Peyer's patch (tissue), 4 donors: ENCODE measurements around the gene PSMD2. TPM values are rescaled to one million over a fixed set of nuclear protein-coding genes. Genes with fewer than 3 reads are reported as not detected.

Experiments used
- DNase-seq, 3 donors: peaks; one replicate each; pipeline ENCODE4 v3.0.0-alpha.2; 2017 to 2019
- H3K27ac ChIP-seq, 4 donors: fragments of 200-600 bp; sonication (generic); one replicate each; pipeline ENCODE4 v1.5.1; 2016 to 2019
- H3K27me3 ChIP-seq, 2 donors: fragments of 200-600 bp; sonication (generic); one replicate each; pipeline ENCODE4 v1.5.1; 2019
- H3K36me3 ChIP-seq, 3 donors: fragments of 200-600 bp; sonication (generic); one replicate each; pipeline ENCODE4 v1.5.1; 2016 to 2019
- H3K4me1 ChIP-seq, 4 donors: fragments of 200-600 bp; sonication (generic); one replicate each; pipeline ENCODE4 v1.5.1; 2016 to 2019
- H3K4me3 ChIP-seq, 4 donors: fragments of 200-600 bp; sonication (generic); 1 replicate in 3 of 4; 2 replicates in 1 of 4; pipeline ENCODE4 v1.5.1; 2016 to 2019; ENCODE audit warnings: mild to moderate bottlenecking in 1 of 4
- H3K9me3 ChIP-seq, 4 donors: fragments of 200-600 bp; sonication (generic); one replicate each; pipeline ENCODE4 v1.5.1; 2016 to 2019; ENCODE audit warnings: mild to moderate bottlenecking in 1 of 4
- POLR2A ChIP-seq, 2 donors: fragments of 450-650 bp; IDR thresholded peaks; one replicate each; pipeline ENCODE4 v1.5.1; 2017; ENCODE audit warnings: antibody characterized with exemption in 2 of 2, mild to moderate bottlenecking in 2 of 2, moderate library complexity in 2 of 2
- total RNA-seq, 4 donors: library from RNA; depleted of rRNA; stranded (reverse); fragments of >200 nt; gene quantifications; one replicate each; pipeline ENCODE4 v1.1.0, GENCODE V29; 2016
- TF ChIP-seq, protein P1 (sequence below), 6 experiments: fragments of 450-650 bp in 4 of 6; fragments of 200-600 bp in 2 of 6; sonication (generic) in 1 of 6; IDR thresholded peaks; one replicate each; pipeline ENCODE4 v1.5.1; 2017 to 2019; ENCODE audit warnings: antibody characterized with exemption in 6 of 6, mild to moderate bottlenecking in 3 of 6, moderate library complexity in 1 of 6

Gene PSMD2
- total RNA-seq, result 100 to 1,000 TPM; 140 to 198 (median 155) TPM

DNA sequence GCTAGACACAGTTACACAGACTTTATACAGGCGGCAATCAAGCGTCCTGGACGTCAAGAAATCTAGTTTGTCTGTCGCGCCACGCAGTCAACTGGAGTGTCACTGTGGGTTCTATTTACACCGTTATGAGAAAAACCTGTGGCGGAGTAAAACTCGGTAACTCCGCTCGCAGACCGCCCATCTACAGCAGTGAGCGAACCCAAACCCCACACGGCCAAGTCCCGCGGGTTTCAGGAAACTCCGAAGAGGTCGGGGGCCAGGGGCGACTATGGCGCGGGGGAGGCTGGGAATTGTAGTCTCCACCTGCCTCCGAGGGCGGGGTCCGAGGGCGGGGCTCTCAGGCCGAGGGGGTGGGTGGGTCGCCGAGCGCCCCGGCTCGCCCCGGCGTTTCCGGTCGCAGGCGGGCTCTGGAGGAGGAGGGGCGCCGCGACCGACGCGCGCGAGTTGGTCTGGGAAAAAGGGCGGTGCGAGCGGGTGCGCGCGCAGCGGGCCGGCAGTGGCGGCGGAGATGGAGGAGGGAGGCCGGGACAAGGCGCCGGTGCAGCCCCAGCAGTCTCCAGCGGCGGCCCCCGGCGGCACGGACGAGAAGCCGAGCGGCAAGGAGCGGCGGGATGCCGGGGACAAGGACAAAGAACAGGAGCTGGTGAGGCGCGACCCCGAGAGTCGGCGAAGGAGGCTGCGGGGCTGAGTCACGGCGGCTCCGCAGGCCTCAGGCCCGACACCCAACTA is at the start of gene PSMD2:
TSS of gene PSMD2 (plus strand) at position 483 of the 729 bp plus-strand sequence. CDS start at position 509, 26 bp downstream.
- Histone ChIP-seq H3K27me3 (no peaks in the 10 kb centered on the region), H3K4me1 (peaks cover 0 to 15% (median 4%) of the 10 kb centered on the region in 4 donors), H3K36me3 (peaks cover 0 to 35% (median 0%) of the 10 kb centered on the region in 3 donors), H3K4me3 (peak within 1 kb of the TSS; percentile 76 to 95 (median 82)), H3K9me3 (no peaks in the 10 kb centered on the region), H3K27ac (peak within 1 kb of the TSS; percentile 79 to 85 (median 84))
- peak; percentile 98 to 99 (median 99) for DNase-seq
- TF ChIP-seq POLR2A (IDR thresholded peaks at IDR 0.05), result peak; percentile 71 to 77
- TF ChIP-seq, protein P1, sequence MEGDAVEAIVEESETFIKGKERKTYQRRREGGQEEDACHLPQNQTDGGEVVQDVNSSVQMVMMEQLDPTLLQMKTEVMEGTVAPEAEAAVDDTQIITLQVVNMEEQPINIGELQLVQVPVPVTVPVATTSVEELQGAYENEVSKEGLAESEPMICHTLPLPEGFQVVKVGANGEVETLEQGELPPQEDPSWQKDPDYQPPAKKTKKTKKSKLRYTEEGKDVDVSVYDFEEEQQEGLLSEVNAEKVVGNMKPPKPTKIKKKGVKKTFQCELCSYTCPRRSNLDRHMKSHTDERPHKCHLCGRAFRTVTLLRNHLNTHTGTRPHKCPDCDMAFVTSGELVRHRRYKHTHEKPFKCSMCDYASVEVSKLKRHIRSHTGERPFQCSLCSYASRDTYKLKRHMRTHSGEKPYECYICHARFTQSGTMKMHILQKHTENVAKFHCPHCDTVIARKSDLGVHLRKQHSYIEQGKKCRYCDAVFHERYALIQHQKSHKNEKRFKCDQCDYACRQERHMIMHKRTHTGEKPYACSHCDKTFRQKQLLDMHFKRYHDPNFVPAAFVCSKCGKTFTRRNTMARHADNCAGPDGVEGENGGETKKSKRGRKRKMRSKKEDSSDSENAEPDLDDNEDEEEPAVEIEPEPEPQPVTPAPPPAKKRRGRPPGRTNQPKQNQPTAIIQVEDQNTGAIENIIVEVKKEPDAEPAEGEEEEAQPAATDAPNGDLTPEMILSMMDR (IDR thresholded peaks at IDR 0.05), result peak in 1 of 6 experiments; percentile 4

DNA sequence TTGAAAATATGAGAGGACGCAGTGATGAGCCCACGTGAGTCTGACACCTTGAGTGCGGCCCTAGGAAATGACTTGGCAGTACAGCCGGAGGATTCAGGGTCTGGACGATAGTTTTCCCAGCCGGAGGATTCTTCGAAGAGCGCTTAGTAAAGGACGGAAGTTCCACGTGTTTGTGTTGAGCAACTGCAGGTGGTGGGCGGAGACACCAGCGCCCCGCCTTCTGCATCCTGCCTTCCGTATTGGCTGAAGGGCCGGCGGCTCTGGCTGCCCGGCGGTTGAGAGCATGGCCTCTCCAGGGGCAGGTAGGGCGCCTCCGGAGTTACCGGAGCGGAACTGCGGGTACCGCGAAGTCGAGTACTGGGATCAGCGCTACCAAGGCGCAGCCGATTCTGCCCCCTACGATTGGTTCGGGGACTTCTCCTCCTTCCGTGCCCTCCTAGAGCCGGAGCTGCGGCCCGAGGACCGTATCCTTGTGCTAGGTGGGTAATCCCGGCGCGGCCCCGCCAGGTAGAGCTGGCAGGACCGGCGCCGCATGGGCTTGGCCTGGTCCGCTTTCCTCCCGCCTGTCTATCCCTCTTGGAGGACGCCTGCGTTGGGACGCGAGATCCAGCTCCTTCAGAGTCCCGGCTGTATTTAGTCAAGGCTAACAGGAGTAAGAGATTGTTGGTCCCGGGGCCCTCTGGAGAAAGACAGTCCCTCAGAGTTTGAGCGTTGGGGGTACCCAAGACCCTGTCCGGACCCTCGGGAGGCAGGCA is 49.5 kb upstream of the PSMD2 start, which contains the start of gene EEF1AKMT4:
TSS of gene EEF1AKMT4 (plus strand) at position 261 of the 755 bp plus-strand sequence. CDS start at position 284, 23 bp downstream.
- Histone ChIP-seq H3K36me3 (peaks cover 0 to 12% (median 0%) of the 10 kb centered on the region in 3 donors), H3K9me3 (no peaks in the 10 kb centered on the region), H3K4me1 (peaks cover 0 to 19% (median 4%) of the 10 kb centered on the region in 4 donors), H3K27ac (peak within 1 kb of the TSS; percentile 77 to 85 (median 81)), H3K27me3 (no peaks in the 10 kb centered on the region), H3K4me3 (peak within 1 kb of the TSS; percentile 89 to 97 (median 94))
- peak; percentile 95 to 99 (median 98) for DNase-seq
- TF ChIP-seq POLR2A (IDR thresholded peaks at IDR 0.05), result peak in 1 of 2 donors; percentile 48
- TF ChIP-seq, protein P1 (IDR thresholded peaks at IDR 0.05), result peak in 5 of 6 experiments; percentile 12 to 77 (median 66)

DNA sequence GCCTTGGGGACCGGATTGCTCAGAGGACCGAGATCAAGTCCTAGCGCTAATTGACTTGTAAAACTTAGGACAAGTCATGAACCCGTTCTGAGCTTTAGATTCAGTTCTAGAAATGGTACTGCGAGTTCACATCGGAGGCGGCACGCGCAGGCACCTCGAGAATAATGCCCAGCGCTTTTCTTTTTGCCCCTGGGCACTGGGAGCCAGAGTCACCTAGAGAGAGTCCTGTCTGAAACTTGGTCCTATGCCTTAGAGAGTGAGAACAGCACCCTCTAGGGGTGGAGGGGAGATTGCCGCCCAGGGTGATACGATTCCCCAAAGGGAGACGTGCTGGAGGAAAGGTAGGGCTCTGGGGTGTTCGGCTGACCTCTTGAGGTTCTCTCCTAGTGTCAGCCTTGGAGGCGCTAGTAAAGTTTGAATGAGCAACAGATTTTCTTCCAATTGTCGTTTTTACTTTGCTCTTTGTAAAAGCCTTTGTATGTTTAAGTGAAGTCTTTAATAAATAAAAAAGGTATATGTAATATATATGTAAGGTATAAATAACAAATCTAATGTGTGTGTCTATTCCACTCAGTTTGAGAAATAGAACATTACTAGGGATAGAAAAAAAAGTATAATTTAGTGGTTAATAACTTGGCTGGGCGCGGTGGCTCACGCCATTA is 48.7 kb upstream of the PSMD2 start:
- Histone ChIP-seq H3K36me3 (peaks cover 0 to 4% (median 0%) of the 10 kb centered on the region in 3 donors), H3K4me3 (peak overlapping the region; percentile 89 to 97 (median 94)), H3K9me3 (no peaks in the 10 kb centered on the region), H3K27me3 (no peaks in the 10 kb centered on the region), H3K27ac (peak overlapping the region; percentile 77 to 85 (median 81)), H3K4me1 (peaks cover 0 to 19% (median 4%) of the 10 kb centered on the region in 4 donors)
- TF ChIP-seq, protein P1 (IDR thresholded peaks at IDR 0.05), result peak; percentile 76 to 90 (median 86)
- no peak for TF ChIP-seq POLR2A (IDR thresholded peaks at IDR 0.05)
- peak; percentile 90 to 98 (median 94) for DNase-seq

DNA sequence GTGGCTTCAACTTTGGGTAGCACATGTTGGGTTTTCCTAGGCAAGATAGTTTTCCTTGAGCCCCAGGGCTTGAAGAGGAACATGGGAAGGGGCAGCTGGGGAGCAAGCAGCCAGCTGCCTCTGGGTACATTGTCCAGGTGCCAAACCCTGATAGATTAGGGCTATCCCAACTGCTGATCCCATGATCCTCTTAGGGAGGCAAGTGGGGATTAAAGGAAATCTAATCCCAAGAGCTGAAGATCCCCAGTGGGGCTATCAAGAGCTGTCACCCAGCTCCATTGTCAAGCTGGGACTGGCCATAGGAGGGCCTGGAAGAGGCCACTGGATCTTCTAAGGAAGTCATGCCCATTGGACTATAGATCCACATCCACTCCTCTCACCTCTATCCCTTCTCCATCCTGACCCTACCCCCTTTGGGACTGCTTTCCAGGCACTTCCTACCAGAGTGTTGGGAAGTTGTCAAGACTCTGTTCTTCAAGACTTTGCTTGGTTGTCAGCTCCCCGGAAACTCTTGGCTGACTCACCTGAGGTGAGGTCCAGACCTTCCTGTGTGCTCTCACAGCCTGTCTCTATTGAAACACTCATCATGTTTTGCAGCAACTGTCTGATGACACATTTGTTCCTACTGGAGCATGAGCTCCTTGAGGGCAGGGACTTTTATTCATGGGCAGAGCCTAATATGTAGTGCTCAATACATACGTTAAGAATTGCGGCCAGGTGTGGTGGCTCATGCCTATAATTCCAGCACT is 43.6 kb upstream of the PSMD2 start:
- Histone ChIP-seq H3K9me3 (no peaks in the 10 kb centered on the region), H3K27ac (no peak overlapping the region), H3K4me3 (no peak overlapping the region), H3K27me3 (peaks cover 0 to 11% of the 10 kb centered on the region in 2 donors), H3K36me3 (no peaks in the 10 kb centered on the region), H3K4me1 (peaks cover 0 to 12% (median 5%) of the 10 kb centered on the region in 4 donors)
- DNase-seq, result no peak
- TF ChIP-seq, protein P1 (IDR thresholded peaks at IDR 0.05), result no peak
- no peak for TF ChIP-seq POLR2A (IDR thresholded peaks at IDR 0.05)
